Cardiac muscle cell (in vitro differentiated cells and primary cell): ENCODE results near the gene AUP1. TPM values are rescaled to one million over a fixed set of nuclear protein-coding genes. Genes with fewer than 3 reads are reported as not detected.

ENCODE experiments used
- DNase-seq, 2 donors: peaks; one replicate each; pipeline versions ENCODE4 v3.0.0 to v3.0.0-alpha.2; 2010 to 2017; ENCODE audit warnings: low read depth in 1 of 2, low spot score in 1 of 2
- H3K27ac ChIP-seq: fragments of 200-600 bp; sonication (generic); 2 replicates; pipeline ENCODE4 v1.5.1; 2016
- H3K27me3 ChIP-seq: fragments of 200-600 bp; sonication (generic); 2 replicates; pipeline ENCODE4 v1.6.0; 2016; ENCODE audit warnings: control low read depth
- H3K36me3 ChIP-seq: fragments of 200-600 bp; sonication (generic); 2 replicates; pipeline ENCODE4 v1.5.1; 2016; ENCODE audit warnings: control low read depth
- H3K4me1 ChIP-seq: fragments of 200-600 bp; sonication (generic); 2 replicates; pipeline ENCODE4 v1.8.1; 2017; ENCODE audit warnings: low read depth, mild to moderate bottlenecking, mixed run types
- H3K4me3 ChIP-seq: fragments of 200-600 bp; sonication (generic); 2 replicates; pipeline ENCODE4 v1.5.1; 2016; ENCODE audit warnings: mild to moderate bottlenecking
- H3K9me3 ChIP-seq: fragments of 200-600 bp; sonication (generic); 2 replicates; pipeline ENCODE4 v1.5.1; 2017; ENCODE audit warnings: low read depth, mild to moderate bottlenecking, control low read depth
- CTCF ChIP-seq: IDR thresholded peaks from 2 replicates; pipeline ENCODE4 v1.5.1; 2012; ENCODE audit warnings: low read depth, mild to moderate bottlenecking, low read length
- polyA plus RNA-seq: library from polyadenylated mRNA; unstranded; fragments of >200 nt; fragmentation: Nextera tagmentation; extraction: Ambion mirVana; gene quantifications from 2 replicates; pipeline ENCODE4 v1.2.1, GENCODE V29; 2016
- total RNA-seq: library from RNA; depleted of rRNA; stranded (reverse); fragments of >200 nt; gene quantifications from 2 replicates; pipeline ENCODE4 v1.2.3, GENCODE V29; 2016

The AUP1 gene
- total and polyA plus RNA-seq, 2 experiments from 2014 or later, result 105 to 122 TPM

GRCh38 chr2:74536166-74536950 is 6.9 kb upstream of the AUP1 start:
- Histone ChIP-seq H3K4me3 (no peak overlapping the region), H3K27me3 (no peaks in the 10 kb centered on the region), H3K36me3 (peaks cover 9% of the 10 kb centered on the region), H3K4me1 (no peaks in the 10 kb centered on the region), H3K27ac (no peak overlapping the region), H3K9me3 (no peaks in the 10 kb centered on the region)
- TF ChIP-seq CTCF, result no peak
- no peak for DNase-seq

- no peak for TF ChIP-seq CTCF
- H3K27me3 ChIP-seq, result no peaks in the 10 kb centered on the region
- H3K9me3 ChIP-seq, result no peaks in the 10 kb centered on the region
- H3K4me3 ChIP-seq, result no peak overlapping the region
- H3K4me1 ChIP-seq, result peaks cover 4% of the 10 kb centered on the region
- H3K36me3 ChIP-seq, result peaks cover 9% of the 10 kb centered on the region
- H3K27ac ChIP-seq, result no peak overlapping the region
- no peak for DNase-seq
Measured at GRCh38 chr2:74535440-74535965, 6.0 kb upstream of the AUP1 start.

GRCh38 chr2:74534411-74534810 is 4.9 kb upstream of the AUP1 start:
- no peaks in the 10 kb centered on the region for H3K27me3 ChIP-seq
- DNase-seq, result no peak
- peaks cover 5% of the 10 kb centered on the region for H3K4me1 ChIP-seq
- H3K27ac ChIP-seq, result no peak overlapping the region
- H3K9me3 ChIP-seq, result no peaks in the 10 kb centered on the region
- no peak for TF ChIP-seq CTCF
- H3K4me3 ChIP-seq, result no peak overlapping the region
- H3K36me3 ChIP-seq, result peaks cover 9% of the 10 kb centered on the region

GRCh38 chr2:74533464-74533863 is 4.0 kb upstream of the AUP1 start:
- H3K4me3 ChIP-seq, result no peak overlapping the region
- DNase-seq, result no peak
- TF ChIP-seq CTCF, result no peak
- peaks cover 8% of the 10 kb centered on the region for H3K4me1 ChIP-seq
- no peak overlapping the region for H3K27ac ChIP-seq
- H3K9me3 ChIP-seq, result no peaks in the 10 kb centered on the region
- H3K36me3 ChIP-seq, result peaks cover 9% of the 10 kb centered on the region
- H3K27me3 ChIP-seq, result no peaks in the 10 kb centered on the region

GRCh38 chr2:74532222-74532621 is 2.7 kb upstream of the AUP1 start:
- Histone ChIP-seq H3K36me3 (peaks cover 9% of the 10 kb centered on the region), H3K9me3 (no peaks in the 10 kb centered on the region), H3K4me3 (no peak overlapping the region), H3K27ac (no peak overlapping the region), H3K27me3 (no peaks in the 10 kb centered on the region), H3K4me1 (peaks cover 9% of the 10 kb centered on the region)
- peak; percentile 31 for TF ChIP-seq CTCF
- peak in 1 of 2 donors; percentile 68 for DNase-seq
